Activated B cell treated with CpG ODN at 0.5 μM for 24 hours (primary cell): ENCODE measurements around the gene USP32. TPM values are rescaled to one million over a fixed set of nuclear protein-coding genes. Genes with fewer than 3 reads are reported as not detected.
"Not testable (repeated sequence)": the region's sequence is repeated elsewhere in the genome, so short reads cannot be mapped to it uniquely, and the experiment has no call there.

Experiments
- ATAC-seq: fragments of 200-7000 bp; cut with Tn5 transposase; one replicate; pipeline ENCODE4 v1.10.0; 2021; ENCODE audit warnings: low read depth, mild to moderate bottlenecking, moderate library complexity
- CTCF ChIA-PET: fragments of 350-600 bp; sonication (Branson Sonifier 250); formaldehyde crosslinking; loops from one replicate; lab custom pipeline; 2021; ENCODE audit warnings: antibody characterized with exemption; lab: Charles Lee
- POLR2A ChIA-PET: fragments of 350-600 bp; sonication (Branson Sonifier 250); formaldehyde crosslinking; loops from one replicate; lab custom pipeline; 2021; ENCODE audit warnings: antibody characterized with exemption; lab: Charles Lee
- DNase-seq: peaks from one replicate; pipeline ENCODE4 v3.0.0; 2022
- H3K27ac Mint-ChIP-seq: one replicate; pipeline ENCODE4 v1.8.0; 2020; ENCODE audit warnings: mixed read lengths
- H3K27me3 Mint-ChIP-seq: one replicate; pipeline ENCODE4 v1.8.0; 2021; ENCODE audit warnings: mixed read lengths
- H3K36me3 Mint-ChIP-seq: one replicate; pipeline ENCODE4 v1.8.0; 2021; ENCODE audit warnings: low read depth, mixed read lengths
- H3K4me1 Mint-ChIP-seq: one replicate; pipeline ENCODE4 v1.8.0; 2021; ENCODE audit warnings: mixed read lengths
- H3K4me3 Mint-ChIP-seq: one replicate; pipeline ENCODE4 v1.8.0; 2020; ENCODE audit warnings: mild to moderate bottlenecking, mixed read lengths
- H3K9me3 Mint-ChIP-seq: one replicate; pipeline ENCODE4 v1.8.0; 2020; ENCODE audit warnings: mixed read lengths
- intact Hi-C: fragments of 100-400 bp; cut with micrococcal nuclease; formaldehyde crosslinking; loops from one replicate; pipeline ENCODE4 v1.15.1; 2024
- total RNA-seq: library from RNA; stranded (reverse); gene quantifications from 2 replicates; pipeline ENCODE4 v1.2.3, GENCODE V29; 2022
- TF ChIP-seq, protein P1 (sequence below): fragments of 200-600 bp; IDR thresholded peaks from one replicate; pipeline ENCODE4 v1.8.0; 2022; ENCODE audit warnings: antibody characterized with exemption, mild to moderate bottlenecking

The USP32 gene
- total RNA-seq, 1 donor from 2014 or later = 59.2 TPM

GRCh38 chr17:60194141-60194540, 197.8 kb downstream of the USP32 start:
- POLR2A ChIA-PET, CTCF ChIA-PET, H3K27me3 Mint-ChIP-seq, H3K9me3 Mint-ChIP-seq, H3K4me3 Mint-ChIP-seq, ATAC-seq, H3K27ac Mint-ChIP-seq, H3K4me1 Mint-ChIP-seq, DNase-seq, intact Hi-C loops: not testable (repeated sequence)
- H3K36me3 Mint-ChIP-seq = peaks cover 82% of the 10 kb centered on the region

GRCh38 chr17:60193482-60193881, 198.5 kb downstream of the USP32 start:
- ATAC-seq (no peak), DNase-seq (no peak)
- H3K27ac Mint-ChIP-seq = no peak overlapping the region
- no peak overlapping the region for H3K4me3 Mint-ChIP-seq
- CTCF ChIA-PET = no interaction called here
- intact Hi-C loops = no loop called here
- no peaks in the 10 kb centered on the region for H3K27me3 Mint-ChIP-seq
- no peaks in the 10 kb centered on the region for H3K4me1 Mint-ChIP-seq
- peaks cover 82% of the 10 kb centered on the region for H3K36me3 Mint-ChIP-seq
- TF ChIP-seq, protein P1, sequence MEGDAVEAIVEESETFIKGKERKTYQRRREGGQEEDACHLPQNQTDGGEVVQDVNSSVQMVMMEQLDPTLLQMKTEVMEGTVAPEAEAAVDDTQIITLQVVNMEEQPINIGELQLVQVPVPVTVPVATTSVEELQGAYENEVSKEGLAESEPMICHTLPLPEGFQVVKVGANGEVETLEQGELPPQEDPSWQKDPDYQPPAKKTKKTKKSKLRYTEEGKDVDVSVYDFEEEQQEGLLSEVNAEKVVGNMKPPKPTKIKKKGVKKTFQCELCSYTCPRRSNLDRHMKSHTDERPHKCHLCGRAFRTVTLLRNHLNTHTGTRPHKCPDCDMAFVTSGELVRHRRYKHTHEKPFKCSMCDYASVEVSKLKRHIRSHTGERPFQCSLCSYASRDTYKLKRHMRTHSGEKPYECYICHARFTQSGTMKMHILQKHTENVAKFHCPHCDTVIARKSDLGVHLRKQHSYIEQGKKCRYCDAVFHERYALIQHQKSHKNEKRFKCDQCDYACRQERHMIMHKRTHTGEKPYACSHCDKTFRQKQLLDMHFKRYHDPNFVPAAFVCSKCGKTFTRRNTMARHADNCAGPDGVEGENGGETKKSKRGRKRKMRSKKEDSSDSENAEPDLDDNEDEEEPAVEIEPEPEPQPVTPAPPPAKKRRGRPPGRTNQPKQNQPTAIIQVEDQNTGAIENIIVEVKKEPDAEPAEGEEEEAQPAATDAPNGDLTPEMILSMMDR = no peak
- POLR2A ChIA-PET = no interaction called here
- no peaks in the 10 kb centered on the region for H3K9me3 Mint-ChIP-seq

GRCh38 chr17:60193032-60193431, 198.9 kb downstream of the USP32 start:
- H3K36me3 Mint-ChIP-seq = peaks cover 78% of the 10 kb centered on the region
- H3K4me3 Mint-ChIP-seq, H3K9me3 Mint-ChIP-seq, POLR2A ChIA-PET, H3K27me3 Mint-ChIP-seq, intact Hi-C loops, ATAC-seq, H3K4me1 Mint-ChIP-seq, H3K27ac Mint-ChIP-seq, DNase-seq, CTCF ChIA-PET: not testable (repeated sequence)

GRCh38 chr17:60190032-60190431, 201.9 kb downstream of the USP32 start:
- H3K27me3 Mint-ChIP-seq, ATAC-seq, CTCF ChIA-PET, POLR2A ChIA-PET, H3K9me3 Mint-ChIP-seq, intact Hi-C loops, H3K27ac Mint-ChIP-seq, DNase-seq, H3K4me3 Mint-ChIP-seq: not testable (repeated sequence)
- Mint-ChIP-seq H3K36me3 (peaks cover 77% of the 10 kb centered on the region), H3K4me1 (peaks cover 12% of the 10 kb centered on the region)

DNA sequence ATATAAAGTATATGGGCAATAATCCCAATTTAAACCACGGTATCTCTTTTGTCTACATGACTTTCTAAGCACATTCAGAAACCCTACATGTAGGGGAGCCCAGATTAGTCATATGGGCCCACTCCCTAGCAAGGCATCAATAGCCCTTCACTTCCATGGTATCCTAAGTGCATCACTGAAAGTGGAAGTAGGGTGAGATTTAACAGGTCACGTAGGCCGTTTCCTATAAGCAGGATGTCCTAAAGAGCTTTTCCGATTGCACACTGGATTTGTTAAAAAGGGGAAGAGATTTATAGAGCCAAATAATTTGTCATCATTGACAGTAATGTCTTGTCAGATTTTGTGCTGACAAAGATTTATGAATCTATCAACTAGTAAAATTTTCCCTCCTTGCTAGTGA, 203.2 kb downstream of the USP32 start:
- Mint-ChIP-seq H3K4me1 (peaks cover 12% of the 10 kb centered on the region), H3K27ac (no peak overlapping the region), H3K9me3 (no peaks in the 10 kb centered on the region), H3K36me3 (peaks cover 76% of the 10 kb centered on the region), H3K4me3 (no peak overlapping the region), H3K27me3 (no peaks in the 10 kb centered on the region)
- intact Hi-C loops = no loop called here
- TF ChIP-seq, protein P1 = no peak
- ATAC-seq (no peak), DNase-seq (no peak)
- ChIA-PET POLR2A (no interaction called here), CTCF (no interaction called here)

DNA sequence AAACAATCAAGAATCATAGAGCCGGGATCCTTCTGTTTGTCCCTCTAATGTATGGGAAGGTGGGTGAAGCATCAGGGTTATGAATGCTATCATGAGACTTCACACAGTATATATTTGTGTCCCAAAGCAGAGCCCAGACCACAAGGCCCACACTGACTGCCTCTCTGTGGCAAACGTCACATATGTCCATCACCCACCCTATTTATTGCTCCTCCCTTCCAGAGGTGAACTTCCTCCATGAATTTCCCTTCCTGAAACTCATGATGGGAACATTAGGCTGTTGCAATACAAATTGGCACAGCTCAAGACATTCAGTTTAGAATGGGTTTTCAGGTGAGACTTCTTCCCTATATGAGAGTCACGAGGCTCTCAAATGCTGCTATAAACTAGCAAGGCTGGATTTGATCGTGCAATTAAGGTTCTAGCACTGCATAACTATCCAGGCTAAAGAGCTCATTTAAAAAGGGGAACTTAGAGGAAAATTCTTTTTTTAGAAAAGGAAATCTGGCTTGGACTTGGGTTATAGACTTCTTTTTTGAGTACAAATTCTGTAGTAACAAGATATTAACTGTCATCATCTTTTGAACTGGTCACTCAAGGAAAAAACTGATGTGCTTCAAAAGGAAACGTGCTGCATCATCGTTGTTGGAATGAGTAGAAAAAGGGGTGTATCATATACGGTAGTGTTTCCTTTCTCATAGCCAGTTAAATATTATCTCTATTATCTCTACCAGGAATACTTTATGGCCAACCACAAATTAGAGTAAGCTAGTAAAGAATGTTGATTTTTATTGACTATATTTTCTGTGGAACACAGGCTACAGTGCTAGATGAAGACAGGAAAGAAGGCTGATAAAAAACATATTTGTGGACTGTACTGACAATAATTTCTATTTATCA, 204.8 kb downstream of the USP32 start:
- DNase-seq, POLR2A ChIA-PET, H3K27ac Mint-ChIP-seq, H3K9me3 Mint-ChIP-seq, H3K4me3 Mint-ChIP-seq, CTCF ChIA-PET, ATAC-seq, H3K27me3 Mint-ChIP-seq, intact Hi-C loops: not testable (repeated sequence)
- peaks cover 72% of the 10 kb centered on the region for H3K36me3 Mint-ChIP-seq
- H3K4me1 Mint-ChIP-seq = peaks cover 12% of the 10 kb centered on the region

DNA sequence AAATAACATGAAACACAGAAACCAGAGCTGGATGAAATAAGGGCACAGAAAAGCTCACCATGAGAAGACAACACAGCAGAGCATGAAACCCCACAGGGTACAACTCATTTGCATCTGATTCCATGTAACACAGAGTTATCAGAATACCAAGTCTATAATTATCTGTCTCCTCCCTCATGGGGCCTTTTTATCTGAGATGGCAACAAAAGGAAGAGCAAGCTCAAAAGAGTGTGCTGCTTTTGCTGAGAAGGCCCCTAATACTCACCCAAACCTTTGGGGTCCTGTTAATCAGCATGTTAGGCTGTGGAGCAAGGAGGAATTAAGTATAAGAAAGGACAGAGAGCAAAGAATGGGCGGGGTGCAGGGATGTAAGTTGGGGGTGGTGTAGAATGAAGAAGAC, 205.6 kb downstream of the USP32 start:
- H3K27ac Mint-ChIP-seq, ATAC-seq, DNase-seq, POLR2A ChIA-PET, CTCF ChIA-PET, H3K4me3 Mint-ChIP-seq, intact Hi-C loops, H3K9me3 Mint-ChIP-seq, H3K27me3 Mint-ChIP-seq: not testable (repeated sequence)
- Mint-ChIP-seq H3K36me3 (peaks cover 75% of the 10 kb centered on the region), H3K4me1 (peaks cover 12% of the 10 kb centered on the region)

- POLR2A ChIA-PET, CTCF ChIA-PET, H3K4me3 Mint-ChIP-seq: not testable (repeated sequence)
Observed at GRCh38 chr17:60180380-60180779, 211.6 kb downstream of the USP32 start.

DNA sequence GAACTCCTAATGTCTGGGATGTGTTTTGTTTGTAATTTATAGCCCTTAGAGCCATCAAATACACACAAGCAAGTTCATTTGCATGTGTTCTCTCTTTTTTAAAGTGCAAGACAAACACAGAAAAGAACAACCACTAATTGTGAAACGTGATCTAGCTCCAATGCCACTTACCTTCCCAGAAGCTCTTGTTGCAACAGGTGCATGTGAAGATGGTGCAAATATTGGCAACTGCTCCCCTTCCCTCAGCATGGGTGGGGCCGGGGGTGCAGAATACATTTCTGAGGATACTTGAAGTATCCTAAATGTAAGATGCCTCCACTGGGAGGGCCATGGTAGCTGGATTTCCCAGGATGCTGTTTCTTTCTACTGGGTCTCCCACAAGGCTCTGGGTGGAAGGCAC, 213.8 kb downstream of the USP32 start:
- H3K4me3 Mint-ChIP-seq, DNase-seq, ATAC-seq, CTCF ChIA-PET, H3K4me1 Mint-ChIP-seq, H3K27ac Mint-ChIP-seq, intact Hi-C loops, H3K27me3 Mint-ChIP-seq, H3K9me3 Mint-ChIP-seq, POLR2A ChIA-PET: not testable (repeated sequence)
- H3K36me3 Mint-ChIP-seq = peaks cover 57% of the 10 kb centered on the region

More at GRCh38 chr17:60180380-60180779, 211.6 kb downstream of the USP32 start:
- H3K4me1 Mint-ChIP-seq, H3K27me3 Mint-ChIP-seq, DNase-seq, intact Hi-C loops, H3K9me3 Mint-ChIP-seq, ATAC-seq, H3K27ac Mint-ChIP-seq: not testable (repeated sequence)
- peaks cover 74% of the 10 kb centered on the region for H3K36me3 Mint-ChIP-seq

- H3K36me3 Mint-ChIP-seq = peaks cover 46% of the 10 kb centered on the region
Observed at GRCh38 chr17:60176763-60177162, 215.2 kb downstream of the USP32 start.

More at GRCh38 chr17:60176763-60177162, 215.2 kb downstream of the USP32 start:
- H3K27me3 Mint-ChIP-seq, H3K27ac Mint-ChIP-seq, POLR2A ChIA-PET, CTCF ChIA-PET, H3K4me1 Mint-ChIP-seq, H3K4me3 Mint-ChIP-seq, ATAC-seq, DNase-seq, intact Hi-C loops, H3K9me3 Mint-ChIP-seq: not testable (repeated sequence)
